GM23248 (cell line): Measurements from ENCODE around the gene SLC46A2.

Experiments
- EZH2 ChIP-seq: fragments of 200-600 bp; sonication (generic); IDR thresholded peaks from 2 replicates; pipeline ENCODE4 v1.6.1; 2018; ENCODE audit warnings: antibody characterized with exemption, mild to moderate bottlenecking; ENCODE audit not compliant: insufficient read depth, poor library complexity, severe bottlenecking
- EZH2phosphoT487 ChIP-seq: fragments of 200-600 bp; sonication (generic); IDR thresholded peaks from 2 replicates; pipeline ENCODE4 v1.6.1; 2018; ENCODE audit warnings: antibody characterized with exemption, moderate library complexity, mild to moderate bottlenecking, low read depth; ENCODE audit not compliant: insufficient read depth

GRCh38 chr9:112939418-112939817, 48.7 kb upstream of the SLC46A2 start:
- TF ChIP-seq EZH2 (no peak), EZH2phosphoT487 (no peak)
